A673 (cell line): ENCODE data around the gene KDM1A. TPM values are rescaled to one million over a fixed set of nuclear protein-coding genes. Genes with fewer than 3 reads are reported as not detected.

Experiments
- BruUV-seq: library from RNA; stranded (reverse); fragments of 400-500 nt; replicated peaks from 2 replicates; lab custom pipeline; 2021; lab: Mats Ljungman, UMichigan
- CTCF ChIA-PET: fragments of 300-600 bp; sonication (Branson Sonifier 250); formaldehyde crosslinking; loops from one replicate; lab custom pipeline; 2022; ENCODE audit warnings: antibody characterized with exemption; lab: Charles Lee
- POLR2A ChIA-PET: fragments of 300-600 bp; sonication (Branson Sonifier 250); formaldehyde crosslinking; loops from one replicate; lab custom pipeline; 2022; ENCODE audit warnings: antibody characterized with exemption; ENCODE audit not compliant: low non-redundant PET; lab: Charles Lee
- DNase-seq: peaks from one replicate; pipeline ENCODE4 v3.0.0-alpha.2; 2015; ENCODE audit warnings: low spot score
- H3K27ac ChIP-seq: fragments of 200-600 bp; sonication (generic); 2 replicates; pipeline ENCODE4 v1.5.1; 2016; ENCODE audit warnings: mixed run types, low read depth, mild to moderate bottlenecking, mixed read lengths, antibody characterized with exemption, low read length; ENCODE audit not compliant: poor library complexity, severe bottlenecking
- H3K27me3 ChIP-seq: fragments of 200-600 bp; sonication (generic); replicated peaks from 2 replicates; pipeline ENCODE4 v1.6.1; 2017; ENCODE audit warnings: mixed run types, low read depth, mild to moderate bottlenecking, mixed read lengths, antibody characterized with exemption, low read length; ENCODE audit not compliant: insufficient read depth, poor library complexity
- H3K36me3 ChIP-seq: fragments of 200-600 bp; sonication (generic); 2 replicates; pipeline ENCODE4 v1.6.1; 2016; ENCODE audit warnings: mixed run types, mild to moderate bottlenecking, mixed read lengths, antibody characterized with exemption, low read length; ENCODE audit not compliant: insufficient read depth, poor library complexity, severe bottlenecking
- H3K4me1 ChIP-seq: fragments of 200-600 bp; sonication (generic); 2 replicates; pipeline ENCODE4 v1.6.1; 2017; ENCODE audit warnings: mixed run types, mild to moderate bottlenecking, mixed read lengths, antibody characterized with exemption, low read length; ENCODE audit not compliant: insufficient read depth, poor library complexity, severe bottlenecking
- H3K4me3 ChIP-seq: fragments of 200-600 bp; sonication (generic); 2 replicates; pipeline ENCODE4 v1.5.1; 2016; ENCODE audit warnings: low read depth, mixed run types, mild to moderate bottlenecking, mixed read lengths, low read length; ENCODE audit not compliant: poor library complexity, severe bottlenecking
- H3K9me3 ChIP-seq: fragments of 200-600 bp; sonication (generic); 2 replicates; pipeline ENCODE4 v1.6.1; 2016; ENCODE audit warnings: mixed run types, low read depth, mild to moderate bottlenecking, mixed read lengths, antibody characterized with exemption, low read length; ENCODE audit not compliant: poor library complexity, severe bottlenecking
- CTCF ChIP-seq: fragments of 300-800, 200-600 bp; sonication (generic); conservative IDR thresholded peaks from 2 replicates; pipeline ENCODE4 v1.5.1; 2017; ENCODE audit warnings: low read depth, mild to moderate bottlenecking, antibody characterized with exemption, low read length, moderate library complexity, mixed read lengths
- EZH2 ChIP-seq: fragments of 200-600 bp; sonication (generic); IDR thresholded peaks from 2 replicates; pipeline ENCODE4 v1.6.1; 2017; ENCODE audit warnings: borderline replicate concordance, low read depth, mild to moderate bottlenecking, mixed read lengths, antibody characterized with exemption, low read length; ENCODE audit not compliant: poor library complexity, severe bottlenecking
- intact Hi-C: fragments of 100-400 bp; cut with micrococcal nuclease; formaldehyde crosslinking; loops from one replicate; pipeline ENCODE4 v1.10.0; 2022; ENCODE audit not compliant: unreplicated experiment
- total RNA-seq: library from RNA; stranded (reverse); gene quantifications from 2 replicates; pipeline ENCODE4 v1.2.3, GENCODE V29; 2021

KDM1A gene
- total RNA-seq, 1 experiment from 2014 or later, result 201 TPM

GRCh38 chr1:23023174-23023845 lies 4.0 kb downstream of the KDM1A start:
- TF ChIP-seq CTCF (no peak), EZH2 (no peak)
- ChIA-PET CTCF (no interaction called here), POLR2A (no interaction called here)
- H3K4me3 ChIP-seq, result no peak overlapping the region
- BruUV-seq, result TSS peak; percentile 0
- no peak overlapping the region for H3K27ac ChIP-seq
- H3K27me3 ChIP-seq, result no peaks in the 10 kb centered on the region
- H3K4me1 ChIP-seq, result peaks cover 4% of the 10 kb centered on the region
- DNase-seq, result no peak
- H3K9me3 ChIP-seq, result peaks cover 11% of the 10 kb centered on the region
- H3K36me3 ChIP-seq, result peaks cover 8% of the 10 kb centered on the region
- intact Hi-C loops, result no loop called here

GRCh38 chr1:23026568-23026967 lies 7.3 kb downstream of the KDM1A start:
- H3K4me1 ChIP-seq, result peaks cover 4% of the 10 kb centered on the region
- BruUV-seq, result no TSS peak
- H3K27ac ChIP-seq, result no peak overlapping the region
- no peaks in the 10 kb centered on the region for H3K27me3 ChIP-seq
- ChIA-PET CTCF (no interaction called here), POLR2A (interaction anchor here (0.6 kb wide), 1 partner anchor 1721 kb away, joined by 4 read pairs; no protein-coding TSS in a partner anchor)
- peaks cover 11% of the 10 kb centered on the region for H3K9me3 ChIP-seq
- H3K4me3 ChIP-seq, result no peak overlapping the region
- intact Hi-C loops, result no loop called here
- TF ChIP-seq EZH2 (no peak), CTCF (no peak)
- DNase-seq, result no peak
- peaks cover 8% of the 10 kb centered on the region for H3K36me3 ChIP-seq

- no peak for DNase-seq
- CTCF ChIA-PET, result no interaction called here
- Histone ChIP-seq H3K36me3 (peaks cover 8% of the 10 kb centered on the region), H3K4me3 (no peak overlapping the region), H3K27me3 (no peaks in the 10 kb centered on the region), H3K4me1 (peaks cover 4% of the 10 kb centered on the region), H3K9me3 (peaks cover 11% of the 10 kb centered on the region), H3K27ac (no peak overlapping the region)
- POLR2A ChIA-PET, result interaction anchor here (0.6 kb wide), 1 partner anchor 54 kb away, joined by 3 read pairs; no protein-coding TSS in a partner anchor
- no TSS peak for BruUV-seq
- TF ChIP-seq CTCF (no peak), EZH2 (no peak)
- intact Hi-C loops, result no loop called here
Observed at GRCh38 chr1:23027352-23027907, 8.2 kb downstream of the KDM1A start.
